SH-SY5Y (cell line): ENCODE results near the gene SHC4.

Experiments used
- GATA2 ChIP-seq: IDR thresholded peaks from 2 replicates; pipeline ENCODE4 v1.6.1; 2011; ENCODE audit warnings: mild to moderate bottlenecking, low read depth, low read length
- GATA3 ChIP-seq: IDR thresholded peaks from 2 replicates; pipeline ENCODE4 v1.6.1; 2011; ENCODE audit warnings: low read depth, mild to moderate bottlenecking, low read length, moderate library complexity

DNA sequence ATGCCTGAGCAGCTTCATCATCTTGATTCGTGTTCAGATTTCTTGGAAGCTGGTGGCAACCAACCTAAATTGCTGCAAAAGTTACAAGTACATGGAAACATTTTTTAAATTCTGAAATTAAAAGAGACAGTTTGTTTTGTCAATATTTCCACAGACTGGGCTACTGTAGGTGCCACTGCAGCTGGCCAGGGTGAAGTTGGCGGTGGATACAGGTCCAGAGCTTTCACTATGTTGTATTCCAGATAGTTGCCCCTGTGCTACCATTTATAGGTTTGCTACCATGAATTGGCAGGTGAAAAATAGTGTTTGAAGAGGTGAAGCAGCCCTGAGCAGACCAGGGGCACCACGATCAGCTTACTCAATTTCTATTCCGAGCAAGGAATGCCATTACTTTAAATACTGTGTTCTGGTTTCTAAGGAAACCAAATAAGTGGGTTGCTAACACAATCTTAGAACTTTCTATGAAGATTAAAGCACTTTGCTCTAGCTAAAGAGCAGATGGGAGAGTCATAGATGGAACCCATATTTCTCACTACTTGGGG is 21.2 kb upstream of the SHC4 start:
- TF ChIP-seq GATA2 (no peak), GATA3 (no peak)
